GM12874 (cell line): Measurements from ENCODE around the gene PAPSS1.

Experiments used
- CTCF ChIP-seq: IDR thresholded peaks from 2 replicates; pipeline ENCODE4 v1.5.1; 2011; ENCODE audit warnings: low read depth, mild to moderate bottlenecking, control low read depth, low read length, moderate library complexity; ENCODE audit not compliant: insufficient read depth

The PAPSS1 gene

DNA sequence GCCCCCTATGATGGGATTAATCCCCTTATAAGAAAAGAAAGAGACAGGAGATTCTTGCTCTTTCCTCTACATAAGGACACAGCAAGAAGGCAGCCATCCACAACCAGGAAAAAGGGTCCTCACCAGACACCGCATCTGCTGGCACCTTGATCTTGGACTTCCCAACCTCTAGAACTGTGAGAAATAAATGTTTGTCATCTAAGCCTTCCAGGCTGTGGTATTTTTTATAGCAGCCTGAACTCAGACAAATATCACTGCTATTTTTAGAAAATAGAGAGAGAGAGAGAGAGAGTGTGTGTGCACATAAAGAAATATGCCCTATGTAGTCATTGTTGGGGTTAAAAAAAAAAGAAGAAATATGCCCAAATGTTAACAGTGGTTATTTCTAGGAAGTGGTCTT is 104.2 kb downstream of the PAPSS1 start:
- TF ChIP-seq CTCF, result no peak

- TF ChIP-seq CTCF, result no peak
Observed at GRCh38 chr4:107603430-107603829, 116.6 kb downstream of the PAPSS1 start.

DNA sequence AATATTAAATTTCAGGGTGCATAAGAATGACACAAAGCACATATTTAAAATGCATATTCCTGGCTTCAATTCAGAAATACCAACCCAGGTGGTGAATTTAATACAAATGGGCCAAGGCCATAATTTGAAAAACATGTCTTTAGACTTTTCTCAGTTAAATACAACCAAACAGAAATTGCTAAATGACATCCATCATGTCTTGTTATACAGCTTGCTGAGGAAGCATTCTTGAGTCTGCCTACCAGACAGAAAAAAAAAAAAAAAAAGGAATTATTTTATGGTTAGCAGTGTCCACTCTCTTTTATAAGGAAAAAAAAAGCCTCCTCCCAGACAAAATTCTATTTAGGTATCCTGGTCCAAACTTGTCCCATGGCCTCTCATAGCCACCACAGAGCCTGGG is 119.1 kb downstream of the PAPSS1 start:
- no peak for TF ChIP-seq CTCF

DNA sequence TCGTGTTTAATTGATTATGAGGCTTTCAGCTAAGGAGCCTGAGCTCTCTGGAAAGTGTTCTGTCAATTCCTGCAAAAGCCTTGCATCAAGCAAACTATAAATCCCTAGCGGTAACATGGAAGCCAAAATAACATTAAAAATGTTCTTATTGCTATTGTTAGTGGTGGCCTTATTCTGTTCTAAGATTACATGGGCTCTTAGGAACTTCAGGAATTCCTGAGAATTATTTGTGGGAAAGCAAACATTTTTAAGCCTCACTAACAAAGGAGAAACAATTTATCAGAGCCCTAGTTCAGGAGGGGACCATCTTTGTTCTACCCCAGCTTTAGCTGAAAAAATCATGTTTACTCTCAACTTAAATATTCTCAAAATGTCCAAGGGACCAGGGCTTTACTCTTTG is 119.6 kb downstream of the PAPSS1 start:
- TF ChIP-seq CTCF, result no peak

GRCh38 chr4:107599841-107600240 is 120.2 kb downstream of the PAPSS1 start:
- TF ChIP-seq CTCF, result no peak

DNA sequence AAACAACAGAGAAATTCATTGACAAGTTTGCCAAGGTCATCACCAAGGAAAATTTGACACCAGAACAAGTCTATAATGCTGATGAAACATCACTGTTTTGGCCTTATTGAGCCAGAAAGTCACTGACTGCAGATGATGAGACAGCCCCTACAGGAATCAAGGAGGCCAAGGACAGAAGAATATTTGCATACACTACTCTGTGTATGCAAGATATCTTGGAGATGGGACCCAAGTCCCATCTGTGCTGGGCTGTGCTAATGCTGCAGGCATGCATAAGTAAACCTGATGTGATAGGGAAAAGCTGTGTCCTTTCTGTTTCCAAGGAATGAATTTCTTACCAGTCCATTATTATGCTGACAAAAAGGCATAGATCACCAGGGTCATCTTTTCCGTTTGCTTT is 126.8 kb downstream of the PAPSS1 start:
- no peak for TF ChIP-seq CTCF

GRCh38 chr4:107592519-107592918 is 127.5 kb downstream of the PAPSS1 start:
- no peak for TF ChIP-seq CTCF

- no peak for TF ChIP-seq CTCF
Observed at GRCh38 chr4:107589269-107589668, 130.8 kb downstream of the PAPSS1 start.
